PFSK-1 (cell line): Measurements from ENCODE around the gene PPARA.

Experiments
- FOXP2 ChIP-seq: optimal IDR thresholded peaks from 2 replicates; pipeline ENCODE3; 2011; ENCODE audit warnings: borderline replicate concordance, control low read depth, inconsistent platforms; ENCODE audit not compliant: insufficient read depth; ENCODE audit errors: extremely low read length, extremely low read depth
- POLR2AphosphoS5 ChIP-seq: IDR thresholded peaks from 2 replicates; pipeline ENCODE4 v1.6.1; 2012; ENCODE audit warnings: low read depth, mild to moderate bottlenecking, control low read depth, low read length, moderate library complexity
- REST ChIP-seq, 2 experiments: IDR thresholded peaks; 2 replicates each; pipeline versions ENCODE4 v1.6.1 to v1.8.0; 2011 to 2012; ENCODE audit warnings: low read depth in 2 of 2, low read length in 2 of 2, control low read depth in 1 of 2, inconsistent platforms in 1 of 2, mild to moderate bottlenecking in 1 of 2, moderate library complexity in 1 of 2; ENCODE audit not compliant: insufficient read depth in 1 of 2
- SIN3A ChIP-seq: IDR thresholded peaks from 2 replicates; pipeline ENCODE4 v1.6.1; 2012; ENCODE audit warnings: mild to moderate bottlenecking, low read length, moderate library complexity, borderline replicate concordance; ENCODE audit not compliant: insufficient read depth
- TAF1 ChIP-seq: IDR thresholded peaks from 2 replicates; pipeline ENCODE4 v1.6.1; 2012; ENCODE audit warnings: low read length, control low read depth, borderline replicate concordance; ENCODE audit not compliant: insufficient read depth

The PPARA gene

DNA sequence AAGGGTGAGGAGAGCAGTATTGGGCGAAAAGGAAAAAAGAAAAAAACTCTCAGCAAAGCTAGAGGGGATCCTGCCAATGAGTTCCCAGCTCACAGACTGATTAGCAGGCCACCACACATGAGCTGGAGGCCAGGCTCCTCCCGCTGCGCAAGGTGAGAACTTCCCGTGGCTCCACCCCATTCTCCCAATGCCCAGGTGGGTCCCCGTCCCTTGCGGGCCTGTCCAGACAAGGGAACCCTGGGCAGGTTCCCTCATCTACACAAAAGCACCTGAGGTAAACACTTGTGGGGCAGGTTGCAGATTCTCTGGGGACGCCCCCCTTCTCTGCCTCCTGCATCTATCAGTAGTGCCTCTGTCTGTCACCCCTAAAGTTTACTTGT is 53.3 kb downstream of the PPARA start:
- TF ChIP-seq TAF1 (no peak), SIN3A (no peak), POLR2AphosphoS5 (no peak), REST (IDR thresholded peaks at IDR 0.05; ENCODE audit: insufficient read depth in 1 of 2, low read depth in 2 of 2, low read length in 2 of 2) (no peak), FOXP2 (no peak)

DNA sequence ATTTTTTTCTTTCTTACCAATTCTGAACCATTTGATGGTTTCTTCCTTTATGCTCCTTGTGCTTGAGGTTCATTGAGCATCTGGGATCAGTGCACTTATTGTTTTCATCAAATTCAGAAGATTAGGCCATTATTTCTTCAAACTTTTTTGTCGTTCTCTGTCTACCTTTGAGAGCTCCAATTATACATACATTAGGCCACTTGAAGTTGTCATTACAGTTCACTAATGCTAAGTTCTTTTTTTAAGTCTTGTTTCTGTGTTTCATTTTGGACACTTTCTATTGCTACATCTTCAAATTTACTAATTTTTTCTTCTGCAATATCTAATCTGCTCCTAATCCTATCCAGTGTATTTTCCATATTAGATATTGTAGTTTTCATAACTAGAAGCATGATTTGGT is 58.9 kb downstream of the PPARA start:
- TF ChIP-seq FOXP2 (no peak), POLR2AphosphoS5 (no peak), REST (IDR thresholded peaks at IDR 0.05; ENCODE audit: insufficient read depth in 1 of 2, low read depth in 2 of 2, low read length in 2 of 2) (no peak), SIN3A (no peak), TAF1 (no peak)

- TF ChIP-seq REST (IDR thresholded peaks at IDR 0.05; ENCODE audit: insufficient read depth in 1 of 2, low read depth in 2 of 2, low read length in 2 of 2) (no peak), POLR2AphosphoS5 (no peak), TAF1 (no peak), FOXP2 (no peak), SIN3A (no peak)
Observed at GRCh38 chr22:46212195-46212594, 61.9 kb downstream of the PPARA start.

DNA sequence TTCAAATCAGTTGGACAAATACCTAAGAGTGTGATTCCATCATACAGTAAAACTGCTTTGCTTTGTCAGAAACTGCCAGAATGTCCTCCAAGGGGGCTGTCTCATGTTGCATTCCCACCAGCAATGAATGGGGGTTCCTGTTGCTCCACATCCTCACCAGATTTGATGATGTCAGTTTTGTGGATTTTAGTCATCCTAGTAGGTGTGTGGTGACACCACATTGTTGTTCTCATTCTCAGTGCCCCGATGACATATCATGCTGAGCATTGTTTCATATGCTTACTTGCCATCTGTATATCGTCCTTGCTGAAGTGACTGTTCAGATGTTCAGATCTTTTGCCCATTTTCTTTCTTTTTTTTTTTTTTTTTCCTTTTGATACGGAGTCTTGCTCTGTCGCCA is 62.7 kb downstream of the PPARA start:
- TF ChIP-seq FOXP2 = no peak
- no peak for TF ChIP-seq REST (IDR thresholded peaks at IDR 0.05; ENCODE audit: insufficient read depth in 1 of 2, low read depth in 2 of 2, low read length in 2 of 2)
- TF ChIP-seq TAF1 = no peak
- no peak for TF ChIP-seq SIN3A
- no peak for TF ChIP-seq POLR2AphosphoS5

GRCh38 chr22:46214149-46214548 is 63.8 kb downstream of the PPARA start:
- TF ChIP-seq SIN3A (no peak), FOXP2 (no peak), POLR2AphosphoS5 (no peak), REST (IDR thresholded peaks at IDR 0.05; ENCODE audit: insufficient read depth in 1 of 2, low read depth in 2 of 2, low read length in 2 of 2) (no peak), TAF1 (no peak)
